K562 (cell line): ENCODE results near the gene MALAT1. TPM values are rescaled to one million over a fixed set of nuclear protein-coding genes. Genes with fewer than 3 reads are reported as not detected.
A peak's percentile ranks its signal among the peaks of the same experiment; 100 is the strongest.

Experiments used
- ASH1L ChIP-seq: fragments of 450-650 bp; IDR thresholded peaks from 2 replicates; pipeline ENCODE4 v1.6.1; 2018; ENCODE audit warnings: borderline replicate concordance, mild to moderate bottlenecking, low read depth; ENCODE audit not compliant: partially characterized antibody
- DACH1 ChIP-seq: fragments of 450-650 bp; IDR thresholded peaks from 2 replicates; pipeline ENCODE4 v1.6.1; 2018; ENCODE audit not compliant: partially characterized antibody
- GABPA ChIP-seq: fragments of 200-800 bp; sonication (Bioruptor generic); conservative IDR thresholded peaks from 2 replicates; pipeline ENCODE4 v1.6.1; 2016; ENCODE audit warnings: low read depth, missing genetic modification characterization, missing compliant biosample characterization
- HNRNPH1 ChIP-seq: fragments of 200-400 bp; formaldehyde crosslinking; optimal IDR thresholded peaks from 2 replicates; pipeline ENCODE3; 2017; ENCODE audit warnings: low read depth, mild to moderate bottlenecking, low read length, moderate library complexity
- KDM2B ChIP-seq: fragments of 250-450 bp; sonication (Bioruptor Pico); IDR thresholded peaks from 2 replicates; pipeline ENCODE4 v1.8.0; 2021; ENCODE audit warnings: mild to moderate bottlenecking, moderate library complexity
- NCOA4 ChIP-seq: fragments of 450-650 bp; IDR thresholded peaks from 2 replicates; pipeline ENCODE4 v1.6.1; 2018; ENCODE audit warnings: mild to moderate bottlenecking; ENCODE audit not compliant: partially characterized antibody
- TEAD4 ChIP-seq, 2 experiments: sonication (generic) in 1 of 2; formaldehyde crosslinking in 1 of 2; IDR thresholded peaks; 2 replicates each; pipeline versions ENCODE4 v1.6.1 to v1.8.0; 2012 to 2022; ENCODE audit warnings: borderline replicate concordance in 1 of 2, inconsistent platforms in 1 of 2, low read length in 1 of 2, mild to moderate bottlenecking in 1 of 2, missing genetic modification reagents in 1 of 2
- ZBTB7A ChIP-seq: IDR thresholded peaks from 2 replicates; pipeline ENCODE4 v1.6.1; 2011; ENCODE audit warnings: low read depth, mild to moderate bottlenecking, low read length, moderate library complexity, borderline replicate concordance; ENCODE audit not compliant: control insufficient read depth
- ZNF121 ChIP-seq: sonication (generic); formaldehyde crosslinking; conservative IDR thresholded peaks from 2 replicates; pipeline ENCODE4 v1.8.0; 2022; ENCODE audit warnings: missing genetic modification reagents
- ZNF23 ChIP-seq: fragments of 250-450 bp; sonication (Bioruptor Pico); IDR thresholded peaks from 2 replicates; pipeline ENCODE4 v1.4.0; 2020; ENCODE audit warnings: mild to moderate bottlenecking
- ZNF354B ChIP-seq: fragments of 250-450 bp; sonication (Bioruptor Pico); IDR thresholded peaks from 2 replicates; pipeline ENCODE4 v1.4.0; 2020
- ZNF764 ChIP-seq: fragments of 250-450 bp; sonication (Bioruptor Pico); IDR thresholded peaks from 2 replicates; pipeline ENCODE4 v1.4.0; 2020; ENCODE audit warnings: low read depth, mild to moderate bottlenecking, moderate library complexity
- polyA plus RNA-seq, 8 experiments: library from polyadenylated mRNA; depleted of rRNA in 4 of 8; stranded (reverse) in 5 of 8; unstranded in 3 of 8; fragments of >200 nt; fragmentation: Nextera tagmentation in 2 of 8; fragmentation: Illumina TruSeq in 1 of 8; extraction: Ambion mirVana in 2 of 8; extraction: Trizol in 1 of 8; gene quantifications; 2 replicates each; pipeline versions ENCODE4 v1.2.1 to v1.2.3, GENCODE V29; 2011 to 2014; ENCODE audit warnings: inconsistent platforms in 1 of 8, missing spikeins in 1 of 8
- total RNA-seq, 7 experiments: library from RNA; depleted of rRNA in 6 of 7; stranded (reverse); fragments of >200 nt in 6 of 7; fragmentation: Illumina TruSeq in 2 of 7; extraction: Trizol in 2 of 7; gene quantifications; 2 replicates each; pipeline versions ENCODE4 v1.2.1 to v1.2.3, GENCODE V29; 2011 to 2021; ENCODE audit warnings: low replicate concordance in 1 of 7
- TF ChIP-seq, protein P1 (sequence below): fragments of 450-650 bp; IDR thresholded peaks from 2 replicates; pipeline ENCODE4 v1.6.1; 2017; ENCODE audit warnings: antibody characterized with exemption, mild to moderate bottlenecking
- TF ChIP-seq, protein P2 (sequence below): fragments of 200-400 bp; formaldehyde crosslinking; IDR thresholded peaks from 2 replicates; pipeline ENCODE4 v1.6.1; 2017; ENCODE audit warnings: mild to moderate bottlenecking, low read depth, low read length, moderate library complexity
- TF ChIP-seq, protein P3 (sequence below): conservative IDR thresholded peaks from 2 replicates; pipeline ENCODE4 v1.6.1; 2011; ENCODE audit warnings: low read depth, mild to moderate bottlenecking, low read length; ENCODE audit not compliant: control insufficient read depth

Gene MALAT1
- total and polyA plus RNA-seq, 9 of the 15 experiments (the other 6 are each of a cell fraction or from before 2014, with no cell fraction given), result 363 to 8,715 (median 2,351) TPM

DNA sequence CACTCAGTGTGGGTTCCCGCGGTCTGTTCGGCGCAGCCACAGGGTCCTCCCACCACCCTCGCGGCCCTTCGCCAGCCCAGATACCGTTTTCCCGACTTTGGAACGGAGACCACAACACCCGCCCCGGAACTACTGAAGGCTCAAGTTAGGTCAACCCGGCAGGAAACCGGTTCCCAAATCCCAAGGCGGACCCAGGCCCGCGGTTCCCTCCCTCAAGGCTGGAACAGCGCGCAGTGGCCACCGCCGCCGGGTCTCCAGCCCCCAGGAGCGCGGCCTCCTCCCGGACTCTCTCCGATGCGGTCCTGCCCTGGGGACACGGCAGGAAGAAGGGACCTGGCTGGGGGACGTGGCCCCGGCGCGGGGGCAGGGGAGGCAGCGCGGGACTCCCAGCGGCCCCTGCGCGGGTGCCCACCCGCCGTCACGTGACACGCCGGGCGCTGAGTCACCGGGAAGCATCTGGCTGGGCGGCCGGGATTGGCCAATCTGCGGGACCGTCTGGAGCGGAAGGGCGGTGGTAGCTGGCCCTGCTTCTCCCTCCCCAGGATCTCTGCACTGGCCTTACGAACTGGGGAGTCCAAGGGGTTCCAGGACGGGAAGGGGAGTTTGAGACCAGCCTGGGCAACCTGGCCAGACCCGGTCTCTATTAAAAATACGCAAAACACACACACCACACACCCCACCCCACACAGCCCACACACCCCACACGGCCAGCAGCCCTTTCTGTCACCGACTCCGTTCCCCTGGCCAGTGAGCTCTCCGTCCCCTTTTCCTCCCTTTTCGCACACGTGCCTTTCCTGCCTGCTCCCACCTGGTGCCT lies 21.5 kb upstream of the MALAT1 start (continued):
- TF ChIP-seq, protein P1, sequence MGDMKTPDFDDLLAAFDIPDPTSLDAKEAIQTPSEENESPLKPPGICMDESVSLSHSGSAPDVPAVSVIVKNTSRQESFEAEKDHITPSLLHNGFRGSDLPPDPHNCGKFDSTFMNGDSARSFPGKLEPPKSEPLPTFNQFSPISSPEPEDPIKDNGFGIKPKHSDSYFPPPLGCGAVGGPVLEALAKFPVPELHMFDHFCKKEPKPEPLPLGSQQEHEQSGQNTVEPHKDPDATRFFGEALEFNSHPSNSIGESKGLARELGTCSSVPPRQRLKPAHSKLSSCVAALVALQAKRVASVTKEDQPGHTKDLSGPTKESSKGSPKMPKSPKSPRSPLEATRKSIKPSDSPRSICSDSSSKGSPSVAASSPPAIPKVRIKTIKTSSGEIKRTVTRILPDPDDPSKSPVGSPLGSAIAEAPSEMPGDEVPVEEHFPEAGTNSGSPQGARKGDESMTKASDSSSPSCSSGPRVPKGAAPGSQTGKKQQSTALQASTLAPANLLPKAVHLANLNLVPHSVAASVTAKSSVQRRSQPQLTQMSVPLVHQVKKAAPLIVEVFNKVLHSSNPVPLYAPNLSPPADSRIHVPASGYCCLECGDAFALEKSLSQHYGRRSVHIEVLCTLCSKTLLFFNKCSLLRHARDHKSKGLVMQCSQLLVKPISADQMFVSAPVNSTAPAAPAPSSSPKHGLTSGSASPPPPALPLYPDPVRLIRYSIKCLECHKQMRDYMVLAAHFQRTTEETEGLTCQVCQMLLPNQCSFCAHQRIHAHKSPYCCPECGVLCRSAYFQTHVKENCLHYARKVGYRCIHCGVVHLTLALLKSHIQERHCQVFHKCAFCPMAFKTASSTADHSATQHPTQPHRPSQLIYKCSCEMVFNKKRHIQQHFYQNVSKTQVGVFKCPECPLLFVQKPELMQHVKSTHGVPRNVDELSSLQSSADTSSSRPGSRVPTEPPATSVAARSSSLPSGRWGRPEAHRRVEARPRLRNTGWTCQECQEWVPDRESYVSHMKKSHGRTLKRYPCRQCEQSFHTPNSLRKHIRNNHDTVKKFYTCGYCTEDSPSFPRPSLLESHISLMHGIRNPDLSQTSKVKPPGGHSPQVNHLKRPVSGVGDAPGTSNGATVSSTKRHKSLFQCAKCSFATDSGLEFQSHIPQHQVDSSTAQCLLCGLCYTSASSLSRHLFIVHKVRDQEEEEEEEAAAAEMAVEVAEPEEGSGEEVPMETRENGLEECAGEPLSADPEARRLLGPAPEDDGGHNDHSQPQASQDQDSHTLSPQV, result peak; percentile 88
- peak; percentile 65 for TF ChIP-seq DACH1
- 0 out of 2 replicates have a peak, but pooled peaks have one; percentile 17 for TF ChIP-seq KDM2B (CRISPR knock-in tag)
- TF ChIP-seq, protein P2, sequence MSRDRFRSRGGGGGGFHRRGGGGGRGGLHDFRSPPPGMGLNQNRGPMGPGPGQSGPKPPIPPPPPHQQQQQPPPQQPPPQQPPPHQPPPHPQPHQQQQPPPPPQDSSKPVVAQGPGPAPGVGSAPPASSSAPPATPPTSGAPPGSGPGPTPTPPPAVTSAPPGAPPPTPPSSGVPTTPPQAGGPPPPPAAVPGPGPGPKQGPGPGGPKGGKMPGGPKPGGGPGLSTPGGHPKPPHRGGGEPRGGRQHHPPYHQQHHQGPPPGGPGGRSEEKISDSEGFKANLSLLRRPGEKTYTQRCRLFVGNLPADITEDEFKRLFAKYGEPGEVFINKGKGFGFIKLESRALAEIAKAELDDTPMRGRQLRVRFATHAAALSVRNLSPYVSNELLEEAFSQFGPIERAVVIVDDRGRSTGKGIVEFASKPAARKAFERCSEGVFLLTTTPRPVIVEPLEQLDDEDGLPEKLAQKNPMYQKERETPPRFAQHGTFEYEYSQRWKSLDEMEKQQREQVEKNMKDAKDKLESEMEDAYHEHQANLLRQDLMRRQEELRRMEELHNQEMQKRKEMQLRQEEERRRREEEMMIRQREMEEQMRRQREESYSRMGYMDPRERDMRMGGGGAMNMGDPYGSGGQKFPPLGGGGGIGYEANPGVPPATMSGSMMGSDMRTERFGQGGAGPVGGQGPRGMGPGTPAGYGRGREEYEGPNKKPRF, result no peak
- no peak for TF ChIP-seq HNRNPH1
- no peak for TF ChIP-seq ZNF23 (CRISPR knock-in tag)
- TF ChIP-seq GABPA (tag), result peak; percentile 89
- TF ChIP-seq ZNF764, result no peak
- no peak for TF ChIP-seq ASH1L
- no peak for TF ChIP-seq ZNF354B (CRISPR knock-in tag)
- no peak for TF ChIP-seq ZNF121 (CRISPR knock-in tag)
- peak; percentile 95 for TF ChIP-seq ZBTB7A
- no peak for TF ChIP-seq NCOA4
- TF ChIP-seq TEAD4 (IDR thresholded peaks at IDR 0.05; ENCODE audit: low read length), result peak; percentile 41; the same call in 1 of the 2 replicates
- TF ChIP-seq TEAD4 (CRISPR knock-in tag; IDR thresholded peaks at IDR 0.05; ENCODE audit: borderline replicate concordance), result no peak
- TF ChIP-seq, protein P3, sequence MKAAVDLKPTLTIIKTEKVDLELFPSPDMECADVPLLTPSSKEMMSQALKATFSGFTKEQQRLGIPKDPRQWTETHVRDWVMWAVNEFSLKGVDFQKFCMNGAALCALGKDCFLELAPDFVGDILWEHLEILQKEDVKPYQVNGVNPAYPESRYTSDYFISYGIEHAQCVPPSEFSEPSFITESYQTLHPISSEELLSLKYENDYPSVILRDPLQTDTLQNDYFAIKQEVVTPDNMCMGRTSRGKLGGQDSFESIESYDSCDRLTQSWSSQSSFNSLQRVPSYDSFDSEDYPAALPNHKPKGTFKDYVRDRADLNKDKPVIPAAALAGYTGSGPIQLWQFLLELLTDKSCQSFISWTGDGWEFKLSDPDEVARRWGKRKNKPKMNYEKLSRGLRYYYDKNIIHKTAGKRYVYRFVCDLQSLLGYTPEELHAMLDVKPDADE, result peak; percentile 70; the same call in 1 of the 2 replicates
